K562 (cell line): ENCODE results near the gene TP73. TPM values are rescaled to one million over a fixed set of nuclear protein-coding genes. Genes with fewer than 3 reads are reported as not detected.
A peak's percentile ranks its signal among the peaks of the same experiment; 100 is the strongest.

Experiments
- ADNP ChIP-seq: fragments of 200-800 bp; sonication (Bioruptor generic); IDR thresholded peaks from 2 replicates; pipeline ENCODE4 v1.6.1; 2016; ENCODE audit warnings: missing genetic modification characterization, missing compliant biosample characterization
- CHD7 ChIP-seq: fragments of 200-600 bp; sonication (generic); IDR thresholded peaks from one replicate; pipeline ENCODE4 v1.6.1; 2012; ENCODE audit warnings: mild to moderate bottlenecking, low read depth, low read length, inconsistent platforms
- ELF1 ChIP-seq: fragments of 200-800 bp; sonication (Bioruptor generic); IDR thresholded peaks from 2 replicates; pipeline ENCODE4 v1.6.1; 2016; ENCODE audit warnings: missing genetic modification characterization, missing compliant biosample characterization
- HDAC1 ChIP-seq, 2 experiments: fragments of 450-650 bp; IDR thresholded peaks; 2 replicates each; pipeline ENCODE4 v1.6.1; 2016 to 2017; ENCODE audit warnings: inconsistent platforms in 1 of 2, mild to moderate bottlenecking in 1 of 2, moderate library complexity in 1 of 2
- NFIC ChIP-seq: fragments of 450-650 bp; IDR thresholded peaks from 2 replicates; pipeline ENCODE4 v1.6.1; 2017; ENCODE audit warnings: mild to moderate bottlenecking, inconsistent platforms
- OTX1 ChIP-seq: fragments of 450-650 bp; formaldehyde crosslinking; IDR thresholded peaks from 2 replicates; pipeline ENCODE4 v1.4.0; 2022; ENCODE audit warnings: mild to moderate bottlenecking
- PHB2 ChIP-seq: fragments of 450-650 bp; IDR thresholded peaks from 2 replicates; pipeline ENCODE4 v1.6.1; 2017; ENCODE audit warnings: low read depth
- PTBP1 ChIP-seq: fragments of 200-400 bp; formaldehyde crosslinking; IDR thresholded peaks from 2 replicates; pipeline ENCODE4 v1.6.1; 2017; ENCODE audit warnings: low read depth, low read length
- PTTG1 ChIP-seq: fragments of 450-650 bp; IDR thresholded peaks from 2 replicates; pipeline ENCODE4 v1.6.1; 2016; ENCODE audit warnings: low read depth, mild to moderate bottlenecking, missing genetic modification characterization, missing compliant biosample characterization
- SNRNP70 ChIP-seq: fragments of 200-400 bp; formaldehyde crosslinking; optimal IDR thresholded peaks from 2 replicates; pipeline ENCODE3; 2017; ENCODE audit warnings: low read depth, low read length
- TRIM28 ChIP-seq: fragments of 450-650 bp; IDR thresholded peaks from 2 replicates; pipeline ENCODE4 v1.6.1; 2017
- ZBTB26 ChIP-seq: fragments of 450-650 bp; formaldehyde crosslinking; IDR thresholded peaks from 2 replicates; pipeline ENCODE4 v1.4.0; 2022; ENCODE audit warnings: missing genetic modification characterization
- ZFP91 ChIP-seq: sonication (generic); formaldehyde crosslinking; IDR thresholded peaks from 2 replicates; pipeline ENCODE4 v1.8.0; 2022; ENCODE audit warnings: mild to moderate bottlenecking, missing genetic modification reagents
- ZNF24 ChIP-seq: fragments of 450-650 bp; IDR thresholded peaks from 2 replicates; pipeline ENCODE4 v1.6.1; 2016
- polyA plus RNA-seq, 8 experiments: library from polyadenylated mRNA; depleted of rRNA in 4 of 8; stranded (reverse) in 5 of 8; unstranded in 3 of 8; fragments of >200 nt; fragmentation: Nextera tagmentation in 2 of 8; fragmentation: Illumina TruSeq in 1 of 8; extraction: Ambion mirVana in 2 of 8; extraction: Trizol in 1 of 8; gene quantifications; 2 replicates each; pipeline versions ENCODE4 v1.2.1 to v1.2.3, GENCODE V29; 2011 to 2014; ENCODE audit warnings: inconsistent platforms in 1 of 8, missing spikeins in 1 of 8
- total RNA-seq, 7 experiments: library from RNA; depleted of rRNA in 6 of 7; stranded (reverse); fragments of >200 nt in 6 of 7; fragmentation: Illumina TruSeq in 2 of 7; extraction: Trizol in 2 of 7; gene quantifications; 2 replicates each; pipeline versions ENCODE4 v1.2.1 to v1.2.3, GENCODE V29; 2011 to 2021; ENCODE audit warnings: low replicate concordance in 1 of 7

The TP73 gene
- total and polyA plus RNA-seq, 9 of the 15 experiments (the other 6 are each of a cell fraction or from before 2014, with no cell fraction given): 0.07 to 1.6 (median 0.40) TPM; not detected in 2

GRCh38 chr1:3604997-3605823 lies 47.1 kb upstream of the TP73 start (continued):
- TF ChIP-seq ZBTB26 (CRISPR knock-in tag): peak; percentile 94
- TF ChIP-seq ELF1 (tag): no peak
- TF ChIP-seq ZNF24: no peak
- TF ChIP-seq NFIC: 0 out of 2 replicates have a peak, but pooled peaks have one; percentile 17
- TF ChIP-seq OTX1 (CRISPR knock-in tag): peak; percentile 81; the same call in 1 of the 2 replicates
- no peak for TF ChIP-seq PTBP1
- TF ChIP-seq HDAC1 (IDR thresholded peaks at IDR 0.05): 0 out of 4 replicates have a peak, but pooled peaks of 1 of the 2 experiments have one; percentile 45
- no peak for TF ChIP-seq ADNP (tag)
- no peak for TF ChIP-seq TRIM28
- TF ChIP-seq CHD7: no peak
- TF ChIP-seq PTTG1: no peak
- 0 out of 2 replicates have a peak, but pooled peaks have one; percentile 59 for TF ChIP-seq PHB2
- 0 out of 2 replicates have a peak, but pooled peaks have one; percentile 32 for TF ChIP-seq ZFP91 (CRISPR knock-in tag)
- no peak for TF ChIP-seq SNRNP70
